CD4-positive, alpha-beta T cell treated with Interleukin-4 for 4 hours (primary cell): ENCODE data around the gene SHCBP1.
A peak's percentile ranks its signal among the peaks of the same experiment; 100 is the strongest.
"Not testable (repeated sequence)": the region's sequence is repeated elsewhere in the genome, so short reads cannot be mapped to it uniquely, and the experiment has no call there.

Source experiments
- DNase-seq: peaks from one replicate; pipeline ENCODE4 v3.0.0-alpha.2; 2020

Gene SHCBP1, protein sequence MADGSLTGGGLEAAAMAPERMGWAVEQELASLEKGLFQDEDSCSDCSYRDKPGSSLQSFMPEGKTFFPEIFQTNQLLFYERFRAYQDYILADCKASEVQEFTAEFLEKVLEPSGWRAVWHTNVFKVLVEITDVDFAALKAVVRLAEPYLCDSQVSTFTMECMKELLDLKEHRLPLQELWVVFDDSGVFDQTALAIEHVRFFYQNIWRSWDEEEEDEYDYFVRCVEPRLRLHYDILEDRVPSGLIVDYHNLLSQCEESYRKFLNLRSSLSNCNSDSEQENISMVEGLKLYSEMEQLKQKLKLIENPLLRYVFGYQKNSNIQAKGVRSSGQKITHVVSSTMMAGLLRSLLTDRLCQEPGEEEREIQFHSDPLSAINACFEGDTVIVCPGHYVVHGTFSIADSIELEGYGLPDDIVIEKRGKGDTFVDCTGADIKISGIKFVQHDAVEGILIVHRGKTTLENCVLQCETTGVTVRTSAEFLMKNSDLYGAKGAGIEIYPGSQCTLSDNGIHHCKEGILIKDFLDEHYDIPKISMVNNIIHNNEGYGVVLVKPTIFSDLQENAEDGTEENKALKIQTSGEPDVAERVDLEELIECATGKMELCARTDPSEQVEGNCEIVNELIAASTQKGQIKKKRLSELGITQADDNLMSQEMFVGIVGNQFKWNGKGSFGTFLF

DNA sequence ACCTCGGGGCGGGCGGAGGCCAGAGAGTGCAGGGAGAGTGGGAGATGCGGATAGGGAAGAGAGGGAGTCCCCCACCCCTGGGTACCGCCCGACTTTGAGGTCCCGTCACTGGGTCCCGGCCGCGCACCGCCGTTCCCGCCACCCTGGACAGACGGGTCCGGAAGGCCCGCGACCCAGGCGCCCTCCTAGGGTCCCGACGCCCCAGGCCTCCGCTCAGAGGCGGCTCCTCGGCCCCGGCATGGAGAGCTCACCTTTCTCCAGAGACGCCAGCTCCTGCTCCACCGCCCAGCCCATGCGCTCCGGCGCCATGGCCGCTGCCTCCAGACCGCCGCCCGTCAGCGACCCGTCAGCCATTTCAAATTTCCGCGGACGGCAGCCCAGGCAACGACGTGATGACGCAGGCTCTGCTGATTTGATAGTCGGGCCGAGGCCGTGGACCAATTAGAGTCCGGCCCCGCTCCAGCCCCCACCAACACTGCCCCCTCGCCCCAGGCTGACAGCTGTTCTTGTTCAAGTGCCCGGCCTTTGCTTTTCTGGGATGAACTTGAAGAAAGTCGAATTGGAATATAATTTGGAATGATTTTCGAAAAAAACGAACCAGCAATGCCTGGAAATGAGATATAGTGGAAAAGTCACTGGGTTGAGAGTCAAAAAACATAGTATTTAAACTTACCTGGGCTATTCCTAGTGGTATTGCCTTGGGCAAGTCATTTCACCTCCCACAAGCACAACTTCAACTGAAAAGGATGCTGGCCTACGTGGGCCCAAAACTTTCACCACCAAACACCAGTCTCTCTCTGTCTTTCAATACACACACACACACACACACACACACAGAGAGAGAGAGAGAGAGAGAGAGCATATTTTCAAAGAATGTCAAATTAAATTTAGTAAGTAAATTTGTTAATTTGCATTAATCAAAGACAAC is at the start of gene SHCBP1:
Gene SHCBP1 (minus strand): TSS at position 374 of the 928 bp plus-strand sequence. CDS start 20 bp downstream, at position 354.
- DNase-seq, result peak; percentile 57

DNA sequence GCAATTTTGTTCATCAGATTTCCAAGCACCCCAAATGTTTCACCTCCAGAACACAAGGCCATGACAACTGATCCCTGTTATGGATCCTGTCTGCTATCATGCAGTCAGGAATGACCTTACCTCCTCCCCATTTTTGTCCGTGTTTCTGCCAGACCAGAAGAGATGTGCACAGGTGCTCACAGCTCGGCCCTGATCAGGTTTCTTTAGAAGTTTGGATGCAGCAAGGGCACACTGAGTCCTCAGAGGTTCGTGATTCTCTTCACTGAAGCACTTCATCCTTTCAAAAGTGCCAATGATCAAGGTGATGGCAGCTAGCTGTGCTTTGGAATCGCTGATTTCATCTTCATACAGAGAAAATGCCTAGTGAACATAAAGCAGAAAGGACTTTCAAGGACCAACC is 40.9 kb upstream of the SHCBP1 start:
- no peak for DNase-seq

GRCh38 chr16:46658925-46659324 is 37.7 kb upstream of the SHCBP1 start:
- DNase-seq, result peak; percentile 31

DNA sequence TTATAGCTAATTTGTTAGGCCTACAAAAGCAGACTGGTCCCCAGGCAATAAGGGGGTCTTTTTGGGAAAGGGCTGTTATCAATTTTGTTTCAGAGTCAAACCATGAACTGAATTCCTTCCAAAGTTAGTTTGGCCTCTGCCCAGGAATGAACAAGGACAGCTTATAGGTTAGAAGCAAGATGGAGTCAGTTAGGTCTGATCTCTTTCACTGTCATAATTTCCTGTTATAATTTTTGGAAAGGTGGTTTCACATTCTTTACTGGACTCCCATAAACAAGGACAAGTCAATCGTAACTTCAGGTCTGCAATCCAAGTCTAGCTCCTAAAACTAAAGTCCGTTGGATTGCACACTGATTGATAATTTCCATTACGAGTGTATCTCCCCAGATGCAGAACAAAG is 30.1 kb upstream of the SHCBP1 start:
- no peak for DNase-seq

GRCh38 chr16:46650254-46650623 is 29.1 kb upstream of the SHCBP1 start:
- no peak for DNase-seq

DNA sequence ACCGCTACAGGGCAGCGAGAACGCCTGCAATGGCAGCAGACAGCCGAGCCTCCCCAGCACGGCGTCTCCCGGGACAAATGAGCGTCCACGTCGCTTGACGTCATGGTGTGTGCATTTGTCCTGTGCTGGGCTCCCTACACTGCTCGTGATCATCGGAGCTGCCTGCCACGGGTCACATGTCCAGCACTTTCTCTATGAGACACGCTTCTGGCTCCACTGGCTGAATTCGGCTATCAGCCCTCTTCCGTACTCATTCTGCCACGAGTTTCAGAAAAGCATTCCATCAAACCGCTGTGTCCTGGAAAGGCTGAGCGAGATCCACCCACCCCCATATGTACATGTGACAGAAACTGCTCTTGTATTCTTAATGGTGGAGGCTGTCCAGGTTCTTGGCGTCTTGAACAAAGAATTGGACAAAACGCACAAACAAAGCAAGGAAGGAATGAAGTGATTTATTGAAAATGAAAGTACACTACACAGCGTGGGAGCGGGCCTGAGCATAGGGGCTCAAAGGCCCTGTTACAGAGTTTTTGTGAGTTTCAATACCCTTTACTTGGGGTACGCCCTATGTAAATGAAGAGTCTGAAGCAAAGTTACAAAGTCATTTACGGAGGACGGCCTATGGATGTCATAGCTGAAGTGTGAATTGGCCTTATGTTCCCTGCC is 28.5 kb upstream of the SHCBP1 start:
- no peak for DNase-seq

- no peak for DNase-seq
Measured at GRCh38 chr16:46648656-46649055, 27.5 kb upstream of the SHCBP1 start.

GRCh38 chr16:46638947-46639925 is 18.1 kb upstream of the SHCBP1 start:
- DNase-seq, result no peak

- DNase-seq, result no peak
Measured at GRCh38 chr16:46632778-46633733, 11.9 kb upstream of the SHCBP1 start.

DNA sequence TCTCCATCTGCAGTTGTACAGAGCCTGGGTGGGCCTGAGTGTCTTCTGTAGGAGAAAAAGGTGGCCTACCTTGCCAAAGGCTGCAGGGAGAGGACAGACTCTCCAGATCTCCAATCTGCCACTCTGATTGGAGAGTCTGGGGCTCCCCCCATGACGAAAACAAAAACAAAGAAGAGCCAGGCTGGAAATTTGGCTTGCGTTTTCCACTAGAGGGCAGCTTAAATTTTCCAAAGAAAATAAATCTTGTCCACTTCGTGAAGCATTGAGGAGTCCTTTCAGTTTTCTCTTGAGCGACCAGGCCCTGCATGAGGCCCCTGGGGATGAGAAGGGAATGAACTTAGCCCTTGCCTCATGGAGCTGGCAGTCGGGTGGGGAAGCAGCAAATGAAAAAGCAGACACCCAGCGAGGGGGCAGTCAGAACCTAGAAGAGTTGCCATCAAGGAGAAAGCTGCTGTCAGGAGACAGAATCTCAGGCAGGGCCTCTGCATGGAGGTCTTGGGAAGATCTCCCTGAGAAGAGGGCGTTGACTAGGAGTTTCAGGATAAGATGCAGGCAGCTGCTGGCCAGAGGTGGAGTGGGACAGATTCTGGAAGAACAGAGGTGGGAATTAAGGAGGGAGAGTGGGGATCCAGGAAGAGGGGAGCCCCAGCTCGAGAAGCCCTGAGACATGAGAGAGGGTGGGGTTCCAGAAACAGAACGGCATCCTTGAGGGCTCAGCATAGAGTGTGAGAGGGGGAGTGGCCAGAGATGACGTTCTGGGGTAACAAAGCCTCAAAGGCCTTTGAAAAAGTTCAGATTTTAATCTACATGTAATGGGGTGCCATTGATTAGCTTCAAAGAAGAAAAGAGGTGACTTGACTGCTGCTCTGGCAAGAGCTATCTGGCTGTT is 8.4 kb upstream of the SHCBP1 start:
- DNase-seq, result no peak

- no peak for DNase-seq
Measured at GRCh38 chr16:46627746-46628145, 6.6 kb upstream of the SHCBP1 start.

- not testable (repeated sequence) for DNase-seq
Measured at GRCh38 chr16:46626681-46627080, 5.5 kb upstream of the SHCBP1 start.

- not testable (repeated sequence) for DNase-seq
Measured at GRCh38 chr16:46624862-46625261, 3.7 kb upstream of the SHCBP1 start.

DNA sequence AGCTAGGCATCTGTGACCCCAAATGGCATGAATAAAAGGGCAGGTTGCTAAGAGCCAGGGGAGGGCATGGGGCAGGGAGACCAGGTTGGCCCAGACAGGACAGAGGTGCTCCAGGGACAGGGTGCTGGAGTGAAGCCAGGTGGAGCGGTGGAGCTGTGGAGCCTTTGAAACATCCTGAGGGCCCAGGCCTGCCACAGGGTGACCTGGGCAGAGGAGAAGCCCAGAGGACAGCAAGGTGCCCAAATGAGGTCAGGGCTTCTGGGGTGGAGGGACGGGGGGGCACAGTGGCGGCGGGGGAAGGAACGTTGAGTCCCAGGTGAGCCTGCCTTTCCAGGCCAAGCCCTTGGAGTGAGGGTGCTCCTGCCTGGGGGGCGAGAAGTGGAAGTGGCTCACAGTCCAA is 2.5 kb upstream of the SHCBP1 start:
- DNase-seq, result not testable (repeated sequence)

GRCh38 chr16:46623246-46623645 is 2.1 kb upstream of the SHCBP1 start:
- DNase-seq, result not testable (repeated sequence)

- no peak for DNase-seq
Measured at GRCh38 chr16:46621934-46622676, 926 bp upstream of the SHCBP1 start.

DNA sequence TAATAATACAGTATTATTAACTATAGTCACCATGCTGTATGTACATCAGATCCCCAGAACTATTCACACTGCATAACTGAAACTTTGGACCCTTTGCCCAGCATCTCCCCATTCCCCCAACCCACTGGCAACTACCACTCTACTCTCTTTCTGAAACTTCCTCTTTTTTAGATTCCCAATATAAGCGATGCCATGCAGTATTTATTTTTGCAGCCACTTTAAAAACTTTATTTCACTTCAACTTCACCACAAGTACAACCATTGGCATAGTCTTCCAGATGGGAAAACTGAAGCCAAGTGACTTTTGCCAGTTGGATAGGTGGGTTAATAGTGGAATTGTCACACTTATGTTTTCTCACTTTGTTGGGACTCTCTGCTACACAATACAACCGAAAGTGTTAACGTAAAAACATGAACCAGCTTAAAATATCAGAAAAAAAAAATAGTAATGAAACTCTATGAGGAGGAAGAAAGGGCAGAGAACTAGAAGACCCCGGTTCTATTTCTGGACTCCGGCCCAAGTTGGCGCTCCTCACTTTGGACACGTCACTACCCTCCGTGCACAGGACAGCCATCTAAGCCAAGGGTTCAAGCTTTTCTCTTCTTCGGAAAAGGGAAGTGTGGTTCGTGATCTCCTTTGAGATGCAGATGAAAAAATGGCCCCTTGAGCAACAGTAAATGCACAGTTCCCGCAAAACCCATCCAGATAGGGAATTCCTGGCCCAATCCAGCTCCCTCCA is 743 bp downstream of the SHCBP1 start:
- no peak for DNase-seq

GRCh38 chr16:46618516-46618915 is 2.7 kb downstream of the SHCBP1 start:
- DNase-seq, result no peak
